WTC11 (cell line): Measurements from ENCODE around the gene TMEM52.

Experiments
- CREB1 ChIP-seq: sonication (generic); formaldehyde crosslinking; IDR thresholded peaks from 2 replicates; pipeline ENCODE4 v1.8.0; 2023; ENCODE audit warnings: mild to moderate bottlenecking, missing genetic modification reagents
- CREM ChIP-seq: sonication (generic); formaldehyde crosslinking; IDR thresholded peaks from 2 replicates; pipeline ENCODE4 v1.8.1; 2022; ENCODE audit warnings: mild to moderate bottlenecking, missing genetic modification reagents, moderate library complexity
- ESRRA ChIP-seq: sonication (generic); formaldehyde crosslinking; IDR thresholded peaks from 2 replicates; pipeline ENCODE4 v1.8.1; 2022; ENCODE audit warnings: mild to moderate bottlenecking, missing genetic modification reagents, borderline replicate concordance
- RELA ChIP-seq: sonication (generic); formaldehyde crosslinking; IDR thresholded peaks from 2 replicates; pipeline ENCODE4 v1.8.1; 2022; ENCODE audit warnings: missing genetic modification reagents, mild to moderate bottlenecking, borderline replicate concordance
- ZNF121 ChIP-seq: sonication (generic); formaldehyde crosslinking; IDR thresholded peaks from 2 replicates; pipeline ENCODE4 v1.8.0; 2023; ENCODE audit warnings: missing genetic modification reagents
- TF ChIP-seq, protein P1 (sequence below): fragments of 200-600 bp; IDR thresholded peaks from 2 replicates; pipeline ENCODE4 v1.8.0; 2022; ENCODE audit warnings: antibody characterized with exemption
- TF ChIP-seq, protein P2 (sequence below): sonication (generic); formaldehyde crosslinking; IDR thresholded peaks from 2 replicates; pipeline ENCODE4 v1.8.1; 2023; ENCODE audit warnings: mild to moderate bottlenecking, moderate library complexity, missing genetic modification reagents
- TF ChIP-seq, protein P3 (sequence below): sonication (generic); formaldehyde crosslinking; conservative IDR thresholded peaks from 2 replicates; pipeline ENCODE4 v1.8.1; 2023; ENCODE audit warnings: mild to moderate bottlenecking, low read depth, missing genetic modification reagents, moderate library complexity
- TF ChIP-seq, protein P4 (sequence below): sonication (generic); formaldehyde crosslinking; IDR thresholded peaks from 2 replicates; pipeline ENCODE4 v1.8.1; 2023; ENCODE audit warnings: mild to moderate bottlenecking, missing genetic modification reagents
- TF ChIP-seq, protein P5 (sequence below): sonication (generic); formaldehyde crosslinking; IDR thresholded peaks from 2 replicates; pipeline ENCODE4 v1.8.0; 2022; ENCODE audit warnings: mild to moderate bottlenecking, missing genetic modification reagents
- TF ChIP-seq, protein P6 (sequence below): sonication (generic); formaldehyde crosslinking; IDR thresholded peaks from 2 replicates; pipeline ENCODE4 v1.8.1; 2022; ENCODE audit warnings: low read depth, missing genetic modification reagents, borderline replicate concordance
- TF ChIP-seq, protein P7 (sequence below): sonication (generic); formaldehyde crosslinking; IDR thresholded peaks from 2 replicates; pipeline ENCODE4 v1.8.1; 2023; ENCODE audit warnings: mild to moderate bottlenecking, missing genetic modification reagents, moderate library complexity

DNA sequence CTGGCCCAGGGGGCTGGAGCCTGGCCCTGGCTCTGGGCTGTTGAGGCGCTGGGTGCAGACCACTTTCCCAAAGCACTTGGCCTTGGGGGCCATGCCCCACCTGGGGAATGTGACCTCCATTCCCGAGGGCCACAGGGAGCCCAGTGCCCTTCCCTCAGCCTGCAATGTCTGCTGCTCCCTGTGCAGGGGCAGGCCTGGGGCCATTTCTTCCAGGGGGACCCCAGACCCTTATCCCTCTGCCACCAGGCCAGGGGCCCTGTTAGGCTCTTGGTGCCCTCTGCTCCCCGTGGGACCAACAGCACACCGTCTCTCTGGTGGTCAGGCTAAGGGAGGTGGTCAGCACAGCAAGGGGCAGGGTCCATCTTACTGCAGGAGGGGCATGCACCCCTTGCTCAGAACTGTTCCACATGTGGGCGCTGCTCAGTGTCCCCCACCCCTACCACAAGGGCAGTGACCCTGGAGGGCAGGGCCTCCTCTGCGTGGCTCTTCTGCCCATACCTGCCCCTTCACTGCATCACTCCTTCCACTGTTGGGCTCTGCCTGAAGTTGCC is 1.1 kb upstream of the TMEM52 start:
- TF ChIP-seq, protein P1, sequence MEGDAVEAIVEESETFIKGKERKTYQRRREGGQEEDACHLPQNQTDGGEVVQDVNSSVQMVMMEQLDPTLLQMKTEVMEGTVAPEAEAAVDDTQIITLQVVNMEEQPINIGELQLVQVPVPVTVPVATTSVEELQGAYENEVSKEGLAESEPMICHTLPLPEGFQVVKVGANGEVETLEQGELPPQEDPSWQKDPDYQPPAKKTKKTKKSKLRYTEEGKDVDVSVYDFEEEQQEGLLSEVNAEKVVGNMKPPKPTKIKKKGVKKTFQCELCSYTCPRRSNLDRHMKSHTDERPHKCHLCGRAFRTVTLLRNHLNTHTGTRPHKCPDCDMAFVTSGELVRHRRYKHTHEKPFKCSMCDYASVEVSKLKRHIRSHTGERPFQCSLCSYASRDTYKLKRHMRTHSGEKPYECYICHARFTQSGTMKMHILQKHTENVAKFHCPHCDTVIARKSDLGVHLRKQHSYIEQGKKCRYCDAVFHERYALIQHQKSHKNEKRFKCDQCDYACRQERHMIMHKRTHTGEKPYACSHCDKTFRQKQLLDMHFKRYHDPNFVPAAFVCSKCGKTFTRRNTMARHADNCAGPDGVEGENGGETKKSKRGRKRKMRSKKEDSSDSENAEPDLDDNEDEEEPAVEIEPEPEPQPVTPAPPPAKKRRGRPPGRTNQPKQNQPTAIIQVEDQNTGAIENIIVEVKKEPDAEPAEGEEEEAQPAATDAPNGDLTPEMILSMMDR = no peak
- TF ChIP-seq, protein P2, sequence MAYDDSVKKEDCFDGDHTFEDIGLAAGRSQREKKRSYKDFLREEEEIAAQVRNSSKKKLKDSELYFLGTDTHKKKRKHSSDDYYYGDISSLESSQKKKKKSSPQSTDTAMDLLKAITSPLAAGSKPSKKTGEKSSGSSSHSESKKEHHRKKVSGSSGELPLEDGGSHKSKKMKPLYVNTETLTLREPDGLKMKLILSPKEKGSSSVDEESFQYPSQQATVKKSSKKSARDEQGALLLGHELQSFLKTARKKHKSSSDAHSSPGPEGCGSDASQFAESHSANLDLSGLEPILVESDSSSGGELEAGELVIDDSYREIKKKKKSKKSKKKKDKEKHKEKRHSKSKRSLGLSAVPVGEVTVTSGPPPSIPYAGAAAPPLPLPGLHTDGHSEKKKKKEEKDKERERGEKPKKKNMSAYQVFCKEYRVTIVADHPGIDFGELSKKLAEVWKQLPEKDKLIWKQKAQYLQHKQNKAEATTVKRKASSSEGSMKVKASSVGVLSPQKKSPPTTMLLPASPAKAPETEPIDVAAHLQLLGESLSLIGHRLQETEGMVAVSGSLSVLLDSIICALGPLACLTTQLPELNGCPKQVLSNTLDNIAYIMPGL (CRISPR knock-in tag) = no peak
- TF ChIP-seq, protein P3, sequence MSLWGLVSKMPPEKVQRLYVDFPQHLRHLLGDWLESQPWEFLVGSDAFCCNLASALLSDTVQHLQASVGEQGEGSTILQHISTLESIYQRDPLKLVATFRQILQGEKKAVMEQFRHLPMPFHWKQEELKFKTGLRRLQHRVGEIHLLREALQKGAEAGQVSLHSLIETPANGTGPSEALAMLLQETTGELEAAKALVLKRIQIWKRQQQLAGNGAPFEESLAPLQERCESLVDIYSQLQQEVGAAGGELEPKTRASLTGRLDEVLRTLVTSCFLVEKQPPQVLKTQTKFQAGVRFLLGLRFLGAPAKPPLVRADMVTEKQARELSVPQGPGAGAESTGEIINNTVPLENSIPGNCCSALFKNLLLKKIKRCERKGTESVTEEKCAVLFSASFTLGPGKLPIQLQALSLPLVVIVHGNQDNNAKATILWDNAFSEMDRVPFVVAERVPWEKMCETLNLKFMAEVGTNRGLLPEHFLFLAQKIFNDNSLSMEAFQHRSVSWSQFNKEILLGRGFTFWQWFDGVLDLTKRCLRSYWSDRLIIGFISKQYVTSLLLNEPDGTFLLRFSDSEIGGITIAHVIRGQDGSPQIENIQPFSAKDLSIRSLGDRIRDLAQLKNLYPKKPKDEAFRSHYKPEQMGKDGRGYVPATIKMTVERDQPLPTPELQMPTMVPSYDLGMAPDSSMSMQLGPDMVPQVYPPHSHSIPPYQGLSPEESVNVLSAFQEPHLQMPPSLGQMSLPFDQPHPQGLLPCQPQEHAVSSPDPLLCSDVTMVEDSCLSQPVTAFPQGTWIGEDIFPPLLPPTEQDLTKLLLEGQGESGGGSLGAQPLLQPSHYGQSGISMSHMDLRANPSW (CRISPR knock-in tag) = no peak
- TF ChIP-seq ZNF121 (no peak), ESRRA (CRISPR knock-in tag) (no peak), RELA (CRISPR knock-in tag) (no peak), CREM (CRISPR knock-in tag) (no peak), CREB1 (CRISPR knock-in tag) (no peak)
- TF ChIP-seq, protein P4, sequence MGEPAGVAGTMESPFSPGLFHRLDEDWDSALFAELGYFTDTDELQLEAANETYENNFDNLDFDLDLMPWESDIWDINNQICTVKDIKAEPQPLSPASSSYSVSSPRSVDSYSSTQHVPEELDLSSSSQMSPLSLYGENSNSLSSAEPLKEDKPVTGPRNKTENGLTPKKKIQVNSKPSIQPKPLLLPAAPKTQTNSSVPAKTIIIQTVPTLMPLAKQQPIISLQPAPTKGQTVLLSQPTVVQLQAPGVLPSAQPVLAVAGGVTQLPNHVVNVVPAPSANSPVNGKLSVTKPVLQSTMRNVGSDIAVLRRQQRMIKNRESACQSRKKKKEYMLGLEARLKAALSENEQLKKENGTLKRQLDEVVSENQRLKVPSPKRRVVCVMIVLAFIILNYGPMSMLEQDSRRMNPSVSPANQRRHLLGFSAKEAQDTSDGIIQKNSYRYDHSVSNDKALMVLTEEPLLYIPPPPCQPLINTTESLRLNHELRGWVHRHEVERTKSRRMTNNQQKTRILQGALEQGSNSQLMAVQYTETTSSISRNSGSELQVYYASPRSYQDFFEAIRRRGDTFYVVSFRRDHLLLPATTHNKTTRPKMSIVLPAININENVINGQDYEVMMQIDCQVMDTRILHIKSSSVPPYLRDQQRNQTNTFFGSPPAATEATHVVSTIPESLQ (CRISPR knock-in tag) = no peak
- TF ChIP-seq, protein P5, sequence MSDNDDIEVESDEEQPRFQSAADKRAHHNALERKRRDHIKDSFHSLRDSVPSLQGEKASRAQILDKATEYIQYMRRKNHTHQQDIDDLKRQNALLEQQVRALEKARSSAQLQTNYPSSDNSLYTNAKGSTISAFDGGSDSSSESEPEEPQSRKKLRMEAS (CRISPR knock-in tag) = no peak
- TF ChIP-seq, protein P6, sequence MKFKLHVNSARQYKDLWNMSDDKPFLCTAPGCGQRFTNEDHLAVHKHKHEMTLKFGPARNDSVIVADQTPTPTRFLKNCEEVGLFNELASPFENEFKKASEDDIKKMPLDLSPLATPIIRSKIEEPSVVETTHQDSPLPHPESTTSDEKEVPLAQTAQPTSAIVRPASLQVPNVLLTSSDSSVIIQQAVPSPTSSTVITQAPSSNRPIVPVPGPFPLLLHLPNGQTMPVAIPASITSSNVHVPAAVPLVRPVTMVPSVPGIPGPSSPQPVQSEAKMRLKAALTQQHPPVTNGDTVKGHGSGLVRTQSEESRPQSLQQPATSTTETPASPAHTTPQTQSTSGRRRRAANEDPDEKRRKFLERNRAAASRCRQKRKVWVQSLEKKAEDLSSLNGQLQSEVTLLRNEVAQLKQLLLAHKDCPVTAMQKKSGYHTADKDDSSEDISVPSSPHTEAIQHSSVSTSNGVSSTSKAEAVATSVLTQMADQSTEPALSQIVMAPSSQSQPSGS (CRISPR knock-in tag) = no peak
- TF ChIP-seq, protein P7, sequence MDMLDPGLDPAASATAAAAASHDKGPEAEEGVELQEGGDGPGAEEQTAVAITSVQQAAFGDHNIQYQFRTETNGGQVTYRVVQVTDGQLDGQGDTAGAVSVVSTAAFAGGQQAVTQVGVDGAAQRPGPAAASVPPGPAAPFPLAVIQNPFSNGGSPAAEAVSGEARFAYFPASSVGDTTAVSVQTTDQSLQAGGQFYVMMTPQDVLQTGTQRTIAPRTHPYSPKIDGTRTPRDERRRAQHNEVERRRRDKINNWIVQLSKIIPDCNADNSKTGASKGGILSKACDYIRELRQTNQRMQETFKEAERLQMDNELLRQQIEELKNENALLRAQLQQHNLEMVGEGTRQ = no peak
